WTC11 (cell line): ENCODE results near the gene SUSD6. TPM values are rescaled to one million over a fixed set of nuclear protein-coding genes. Genes with fewer than 3 reads are reported as not detected.
"Not testable (repeated sequence)": the region's sequence is repeated elsewhere in the genome, so short reads cannot be mapped to it uniquely, and the experiment has no call there.

ENCODE experiments used
- ATAC-seq: fragments of 200-7000 bp; cut with Tn5 transposase; 2 replicates; pipeline ENCODE4 v1.10.0; 2021; ENCODE audit warnings: mild to moderate bottlenecking, moderate library complexity
- CTCF ChIA-PET: fragments of 300-600 bp; sonication (Branson Sonifier 250); formaldehyde crosslinking; loops from one replicate; lab custom pipeline; 2021; ENCODE audit warnings: antibody characterized with exemption; lab: Charles Lee
- POLR2A ChIA-PET: fragments of 350-600 bp; sonication (Branson Sonifier 250); formaldehyde crosslinking; loops from one replicate; lab custom pipeline; 2021; ENCODE audit warnings: antibody characterized with exemption; lab: Charles Lee
- DNase-seq: peaks from one replicate; pipeline ENCODE4 v3.0.0; 2021; ENCODE audit warnings: low spot score
- H3K27ac Mint-ChIP-seq: 2 replicates; pipeline ENCODE4 v1.8.0; 2021; ENCODE audit warnings: mixed read lengths
- H3K27me3 Mint-ChIP-seq: 2 replicates; pipeline ENCODE4 v1.8.0; 2021; ENCODE audit warnings: low read depth, mild to moderate bottlenecking, moderate library complexity, mixed read lengths
- H3K36me3 Mint-ChIP-seq: 2 replicates; pipeline ENCODE4 v1.8.0; 2021; ENCODE audit warnings: mixed read lengths
- H3K4me1 Mint-ChIP-seq: 2 replicates; pipeline ENCODE4 v1.8.0; 2022; ENCODE audit warnings: mixed read lengths
- H3K4me3 Mint-ChIP-seq: 2 replicates; pipeline ENCODE4 v1.8.0; 2021; ENCODE audit warnings: mild to moderate bottlenecking, moderate library complexity, mixed read lengths
- H3K9me3 Mint-ChIP-seq: 2 replicates; pipeline ENCODE4 v1.8.0; 2021; ENCODE audit warnings: mixed read lengths
- CDX4 ChIP-seq: fragments of 250-450 bp; sonication (Bioruptor Pico); IDR thresholded peaks from 2 replicates; pipeline ENCODE4 v1.9.0; 2021; ENCODE audit warnings: moderate library complexity, mild to moderate bottlenecking, inconsistent platforms, borderline replicate concordance
- FOXK1 ChIP-seq: sonication (generic); formaldehyde crosslinking; IDR thresholded peaks from 2 replicates; pipeline ENCODE4 v1.8.0; 2022; ENCODE audit warnings: mild to moderate bottlenecking, moderate library complexity, missing genetic modification reagents
- GTF2I ChIP-seq: fragments of 250-450 bp; sonication (Bioruptor Pico); conservative IDR thresholded peaks from 2 replicates; pipeline ENCODE4 v1.4.0; 2021; ENCODE audit warnings: mild to moderate bottlenecking
- JUN ChIP-seq: sonication (generic); formaldehyde crosslinking; IDR thresholded peaks from 2 replicates; pipeline ENCODE4 v1.8.0; 2023; ENCODE audit warnings: mild to moderate bottlenecking, missing genetic modification reagents
- PRDM15 ChIP-seq: sonication (generic); formaldehyde crosslinking; IDR thresholded peaks from 2 replicates; pipeline ENCODE4 v1.8.0; 2022; ENCODE audit warnings: missing genetic modification reagents
- PRRX2 ChIP-seq: fragments of 250-450 bp; sonication (Bioruptor Pico); IDR thresholded peaks from 2 replicates; pipeline ENCODE4 v1.8.0; 2021; ENCODE audit warnings: mild to moderate bottlenecking
- TCF7 ChIP-seq: sonication (generic); formaldehyde crosslinking; IDR thresholded peaks from 2 replicates; pipeline ENCODE4 v1.8.0; 2022; ENCODE audit warnings: mild to moderate bottlenecking, low read depth, missing genetic modification reagents, moderate library complexity
- TEAD1 ChIP-seq: sonication (generic); formaldehyde crosslinking; IDR thresholded peaks from 2 replicates; pipeline ENCODE4 v1.8.0; 2022; ENCODE audit warnings: mild to moderate bottlenecking, missing genetic modification reagents
- ZNF317 ChIP-seq: sonication (generic); formaldehyde crosslinking; IDR thresholded peaks from 2 replicates; pipeline ENCODE4 v1.8.1; 2023; ENCODE audit warnings: low read depth, mild to moderate bottlenecking, moderate library complexity, missing genetic modification reagents, borderline replicate concordance
- ZNF423 ChIP-seq: fragments of 250-450 bp; sonication (Bioruptor Pico); IDR thresholded peaks from 2 replicates; pipeline ENCODE4 v2.1.2; 2022; ENCODE audit warnings: mild to moderate bottlenecking, moderate library complexity
- ZNF425 ChIP-seq: fragments of 250-450 bp; sonication (Bioruptor Pico); conservative IDR thresholded peaks from 2 replicates; pipeline ENCODE4 v1.9.0; 2021; ENCODE audit warnings: mild to moderate bottlenecking
- total RNA-seq: library from RNA; stranded (reverse); gene quantifications from 3 replicates; pipeline ENCODE4 v1.2.3, GENCODE V29; 2021
- TF ChIP-seq, protein P1 (sequence below): sonication (generic); formaldehyde crosslinking; IDR thresholded peaks from 2 replicates; pipeline ENCODE4 v1.8.0; 2023; ENCODE audit warnings: mild to moderate bottlenecking, missing genetic modification reagents

Gene SUSD6
- total RNA-seq, 1 experiment from 2014 or later: 10.1 TPM

- no peak for ATAC-seq
- H3K27ac Mint-ChIP-seq: no peak overlapping the region
- H3K4me3 Mint-ChIP-seq: no peak overlapping the region
- TF ChIP-seq TCF7 (CRISPR knock-in tag) (no peak), ZNF317 (CRISPR knock-in tag) (no peak), JUN (no peak), PRRX2 (no peak), GTF2I (CRISPR knock-in tag) (no peak)
- TF ChIP-seq, all 79 proteins: peak for 0
- H3K4me1 Mint-ChIP-seq: peaks cover 65% of the 10 kb centered on the region
- no peak for DNase-seq
- ChIA-PET POLR2A (no interaction called here), CTCF (interaction anchor here (0.8 to 1.3 kb wide), 5 partner anchors 33 to 90 kb away, joined by 3 to 7 read pairs (median 3); no protein-coding TSS in a partner anchor)
- H3K36me3 Mint-ChIP-seq: peaks cover 14% of the 10 kb centered on the region
- H3K9me3 Mint-ChIP-seq: peaks cover 15% of the 10 kb centered on the region
- no peaks in the 10 kb centered on the region; the same call in 1 of the 2 replicates for H3K27me3 Mint-ChIP-seq
Measured at GRCh38 chr14:69636718-69637480, 25.5 kb downstream of the SUSD6 start.

DNA sequence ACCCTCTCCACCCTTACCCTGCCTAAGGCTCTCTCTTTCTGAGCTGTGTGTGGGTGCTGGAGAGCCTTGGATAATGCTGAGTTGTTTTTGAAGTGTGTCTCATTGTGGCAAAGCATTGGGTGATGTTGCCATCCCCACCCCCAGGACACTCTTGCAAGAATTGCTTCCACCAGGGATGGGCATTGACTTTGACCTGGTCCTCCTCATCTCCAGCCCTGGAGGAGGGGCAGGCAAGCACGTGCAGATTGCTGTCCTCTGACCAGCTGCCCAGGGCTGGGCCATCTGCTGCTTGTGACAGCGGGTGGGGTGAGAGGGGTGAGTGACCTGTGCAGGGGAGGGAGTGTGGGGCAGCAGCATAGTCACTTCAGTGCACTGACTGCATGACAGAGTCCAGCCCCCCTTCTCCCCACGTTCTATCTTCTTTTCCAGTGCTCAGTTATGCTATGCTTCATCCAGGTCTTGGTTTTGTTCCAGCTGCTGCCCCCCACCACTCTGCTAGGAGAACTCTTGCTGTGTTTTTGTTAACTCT, 26.2 kb downstream of the SUSD6 start:
- H3K4me3 Mint-ChIP-seq: no peak overlapping the region
- no peak for DNase-seq
- H3K4me1 Mint-ChIP-seq: peaks cover 58% of the 10 kb centered on the region
- H3K9me3 Mint-ChIP-seq: peaks cover 21% of the 10 kb centered on the region
- 0 out of 2 replicates have a peak overlapping the region, but pooled peaks have one; percentile 62 for H3K27ac Mint-ChIP-seq
- POLR2A ChIA-PET: interaction anchor here (0.6 kb wide), 1 partner anchor 134 kb away, joined by 4 read pairs; no protein-coding TSS in a partner anchor
- TF ChIP-seq, protein P1, sequence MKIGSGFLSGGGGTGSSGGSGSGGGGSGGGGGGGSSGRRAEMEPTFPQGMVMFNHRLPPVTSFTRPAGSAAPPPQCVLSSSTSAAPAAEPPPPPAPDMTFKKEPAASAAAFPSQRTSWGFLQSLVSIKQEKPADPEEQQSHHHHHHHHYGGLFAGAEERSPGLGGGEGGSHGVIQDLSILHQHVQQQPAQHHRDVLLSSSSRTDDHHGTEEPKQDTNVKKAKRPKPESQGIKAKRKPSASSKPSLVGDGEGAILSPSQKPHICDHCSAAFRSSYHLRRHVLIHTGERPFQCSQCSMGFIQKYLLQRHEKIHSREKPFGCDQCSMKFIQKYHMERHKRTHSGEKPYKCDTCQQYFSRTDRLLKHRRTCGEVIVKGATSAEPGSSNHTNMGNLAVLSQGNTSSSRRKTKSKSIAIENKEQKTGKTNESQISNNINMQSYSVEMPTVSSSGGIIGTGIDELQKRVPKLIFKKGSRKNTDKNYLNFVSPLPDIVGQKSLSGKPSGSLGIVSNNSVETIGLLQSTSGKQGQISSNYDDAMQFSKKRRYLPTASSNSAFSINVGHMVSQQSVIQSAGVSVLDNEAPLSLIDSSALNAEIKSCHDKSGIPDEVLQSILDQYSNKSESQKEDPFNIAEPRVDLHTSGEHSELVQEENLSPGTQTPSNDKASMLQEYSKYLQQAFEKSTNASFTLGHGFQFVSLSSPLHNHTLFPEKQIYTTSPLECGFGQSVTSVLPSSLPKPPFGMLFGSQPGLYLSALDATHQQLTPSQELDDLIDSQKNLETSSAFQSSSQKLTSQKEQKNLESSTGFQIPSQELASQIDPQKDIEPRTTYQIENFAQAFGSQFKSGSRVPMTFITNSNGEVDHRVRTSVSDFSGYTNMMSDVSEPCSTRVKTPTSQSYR (CRISPR knock-in tag): no peak
- TF ChIP-seq PRDM15 (CRISPR knock-in tag): peak; percentile 51; the same call in 1 of the 2 replicates
- no peak for TF ChIP-seq FOXK1
- no peak for TF ChIP-seq CDX4
- TF ChIP-seq, all 79 proteins: peak for 1
- Mint-ChIP-seq H3K36me3 (peaks cover 21% of the 10 kb centered on the region), H3K27me3 (no peaks in the 10 kb centered on the region; the same call in 1 of the 2 replicates)
- CTCF ChIA-PET: interaction anchor here (0.8 to 1.3 kb wide), 6 partner anchors 53 to 90 kb away, joined by 3 to 7 read pairs (median 3); no protein-coding TSS in a partner anchor
- peak; percentile 20 for ATAC-seq

- Mint-ChIP-seq H3K4me3 (no peak overlapping the region), H3K36me3 (peaks cover 28% of the 10 kb centered on the region), H3K9me3 (peaks cover 30% of the 10 kb centered on the region), H3K27ac (no peak overlapping the region), H3K27me3 (no peaks in the 10 kb centered on the region; the same call in 1 of the 2 replicates), H3K4me1 (peaks cover 34% of the 10 kb centered on the region)
- POLR2A ChIA-PET: no interaction called here
- CTCF ChIA-PET: no interaction called here
- no peak for ATAC-seq
- TF ChIP-seq ZNF425 (CRISPR knock-in tag): no peak
- no peak for TF ChIP-seq ZNF423 (CRISPR knock-in tag)
- peak; percentile 99 for TF ChIP-seq ZNF317 (CRISPR knock-in tag)
- TF ChIP-seq TEAD1 (CRISPR knock-in tag): no peak
- no peak for DNase-seq
Measured at GRCh38 chr14:69640931-69641330, 29.5 kb downstream of the SUSD6 start.

DNA sequence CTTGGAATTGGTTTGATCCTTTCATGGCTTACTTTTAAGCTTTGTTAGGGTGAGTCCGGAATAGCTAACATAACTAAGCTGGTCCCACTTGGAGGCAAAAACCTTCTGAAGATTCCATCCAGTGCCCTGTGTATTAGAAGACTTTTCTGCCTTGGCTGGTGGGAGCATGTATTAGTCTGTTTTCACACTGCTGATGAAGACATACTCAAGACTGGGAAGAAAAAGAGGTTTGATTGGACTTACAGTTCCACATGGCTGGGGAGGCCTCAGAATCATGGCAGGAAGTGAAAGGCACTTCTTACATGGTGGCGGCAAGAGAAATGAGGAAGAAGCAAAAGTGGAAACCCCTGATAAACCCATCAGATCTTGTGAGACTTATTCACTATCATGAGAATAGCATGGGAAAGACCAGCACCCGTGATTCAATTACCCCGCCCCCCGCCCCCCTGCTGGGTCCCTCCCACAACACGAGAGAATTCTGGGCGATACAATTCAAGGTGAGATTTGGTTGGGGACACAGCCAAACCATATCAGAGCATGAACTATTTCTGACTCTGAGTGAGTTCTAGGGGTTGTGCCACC, 30.9 kb downstream of the SUSD6 start:
- H3K4me1 Mint-ChIP-seq: peaks cover 26% of the 10 kb centered on the region
- CTCF ChIA-PET, H3K27me3 Mint-ChIP-seq, H3K27ac Mint-ChIP-seq, ATAC-seq, DNase-seq, H3K4me3 Mint-ChIP-seq, POLR2A ChIA-PET: not testable (repeated sequence)
- peaks cover 28% of the 10 kb centered on the region for H3K36me3 Mint-ChIP-seq
- H3K9me3 Mint-ChIP-seq: peaks cover 30% of the 10 kb centered on the region
